ENCODE results near the gene PAGR1. TPM values are rescaled to one million over a fixed set of nuclear protein-coding genes. Genes with fewer than 3 reads are reported as not detected.

PAGR1 gene
- total and polyA plus RNA-seq, 7 donors, result 9.4 to 36.8 (median 14.2) TPM

DNA sequence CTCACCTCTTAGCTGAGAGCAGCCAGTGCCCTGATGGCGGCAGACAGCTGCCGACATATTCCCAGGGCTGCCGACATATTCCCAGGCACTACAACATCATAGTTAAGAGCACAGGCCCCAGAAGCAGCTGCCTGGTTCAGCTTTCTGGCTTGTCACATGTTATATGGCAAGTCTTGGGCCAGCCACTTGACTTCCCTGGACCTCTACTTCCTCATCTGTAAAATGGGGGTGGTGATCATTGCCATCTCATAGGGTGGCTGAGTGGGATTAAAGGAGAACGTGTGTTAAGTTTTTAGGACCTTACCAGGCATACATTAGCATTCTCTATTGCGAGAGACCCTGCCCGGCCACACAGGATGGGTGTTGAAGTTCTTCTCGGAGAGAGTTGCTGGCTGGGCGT is 28.0 kb downstream of the PAGR1 start:
- Histone ChIP-seq H3K4me3 (no peak overlapping the region), H3K27ac (no peak overlapping the region), H3K27me3 (ENCODE audit: insufficient read depth in 3 of 3, low read length in 2 of 3) (no peaks in the 10 kb centered on the region), H3K9me3 (no peaks in the 10 kb centered on the region), H3K4me1 (no peaks in the 10 kb centered on the region), H3K36me3 (ENCODE audit: insufficient read depth in 1 of 2, low read depth in 1 of 2) (peaks cover 0 to 78% of the 10 kb centered on the region in 2 donors)
- TF ChIP-seq, protein P1, sequence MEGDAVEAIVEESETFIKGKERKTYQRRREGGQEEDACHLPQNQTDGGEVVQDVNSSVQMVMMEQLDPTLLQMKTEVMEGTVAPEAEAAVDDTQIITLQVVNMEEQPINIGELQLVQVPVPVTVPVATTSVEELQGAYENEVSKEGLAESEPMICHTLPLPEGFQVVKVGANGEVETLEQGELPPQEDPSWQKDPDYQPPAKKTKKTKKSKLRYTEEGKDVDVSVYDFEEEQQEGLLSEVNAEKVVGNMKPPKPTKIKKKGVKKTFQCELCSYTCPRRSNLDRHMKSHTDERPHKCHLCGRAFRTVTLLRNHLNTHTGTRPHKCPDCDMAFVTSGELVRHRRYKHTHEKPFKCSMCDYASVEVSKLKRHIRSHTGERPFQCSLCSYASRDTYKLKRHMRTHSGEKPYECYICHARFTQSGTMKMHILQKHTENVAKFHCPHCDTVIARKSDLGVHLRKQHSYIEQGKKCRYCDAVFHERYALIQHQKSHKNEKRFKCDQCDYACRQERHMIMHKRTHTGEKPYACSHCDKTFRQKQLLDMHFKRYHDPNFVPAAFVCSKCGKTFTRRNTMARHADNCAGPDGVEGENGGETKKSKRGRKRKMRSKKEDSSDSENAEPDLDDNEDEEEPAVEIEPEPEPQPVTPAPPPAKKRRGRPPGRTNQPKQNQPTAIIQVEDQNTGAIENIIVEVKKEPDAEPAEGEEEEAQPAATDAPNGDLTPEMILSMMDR (IDR thresholded peaks at IDR 0.05), result no peak
- 86 to 89% (median 87%) methylated on average over 8 of the region's 8 CpGs for WGBS, 3 donors
- intact Hi-C loops (cut with DNase I), result no loop called here
- ATAC-seq, result no peak
- no peak for DNase-seq

DNA sequence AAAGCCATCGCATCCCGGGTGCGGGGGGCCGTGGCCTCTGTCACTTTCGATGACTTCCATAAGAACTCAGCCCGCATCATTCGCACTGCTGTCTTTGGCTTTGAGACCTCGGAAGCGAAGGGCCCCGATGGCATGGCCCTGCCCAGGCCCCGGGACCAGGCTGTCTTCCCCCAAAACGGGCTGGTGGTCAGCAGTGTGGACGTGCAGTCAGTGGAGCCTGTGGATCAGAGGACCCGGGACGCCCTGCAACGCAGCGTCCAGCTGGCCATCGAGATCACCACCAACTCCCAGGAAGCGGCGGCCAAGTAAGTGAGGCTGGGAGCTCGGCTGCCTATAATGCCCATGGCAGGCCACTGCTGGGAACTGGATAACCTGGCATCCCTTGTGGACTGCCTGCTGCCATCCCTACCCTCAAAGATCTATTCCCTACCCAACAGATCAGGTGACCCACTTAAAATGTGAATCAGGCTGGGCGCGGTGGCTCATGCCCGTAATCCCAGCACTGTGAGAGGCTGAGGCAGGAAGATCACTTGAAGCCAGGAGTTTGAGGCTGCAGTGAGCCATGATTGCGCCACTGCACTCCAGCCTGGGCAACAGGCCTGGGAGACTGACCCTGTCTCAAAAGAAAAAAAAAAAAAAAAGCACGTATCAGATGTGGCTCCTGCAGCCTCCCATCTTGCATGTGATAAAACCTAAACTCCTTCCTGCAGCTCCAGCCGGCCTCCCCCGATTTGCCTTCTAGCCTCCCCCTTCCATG is 28.8 kb downstream of the PAGR1 start:
- Histone ChIP-seq H3K4me1 (no peaks in the 10 kb centered on the region), H3K27ac (no peak overlapping the region), H3K9me3 (no peaks in the 10 kb centered on the region), H3K4me3 (no peak overlapping the region), H3K27me3 (ENCODE audit: insufficient read depth in 3 of 3, low read length in 2 of 3) (no peaks in the 10 kb centered on the region), H3K36me3 (ENCODE audit: insufficient read depth in 1 of 2, low read depth in 1 of 2) (peaks cover 0 to 72% of the 10 kb centered on the region in 2 donors)
- ATAC-seq (peak in 1 of 4 donors; percentile 26), DNase-seq (peak; percentile 56 to 65)
- intact Hi-C loops (cut with DNase I), result loop anchor here in 1 of 2 donors (5.0 kb wide), 1 partner anchor 142 kb away; no protein-coding TSS in a partner anchor
- WGBS, 3 donors, result 85 to 91% (median 86%) methylated on average over 25 to 28 of the region's 28 CpGs
- TF ChIP-seq, protein P1 (IDR thresholded peaks at IDR 0.05), result no peak

DNA sequence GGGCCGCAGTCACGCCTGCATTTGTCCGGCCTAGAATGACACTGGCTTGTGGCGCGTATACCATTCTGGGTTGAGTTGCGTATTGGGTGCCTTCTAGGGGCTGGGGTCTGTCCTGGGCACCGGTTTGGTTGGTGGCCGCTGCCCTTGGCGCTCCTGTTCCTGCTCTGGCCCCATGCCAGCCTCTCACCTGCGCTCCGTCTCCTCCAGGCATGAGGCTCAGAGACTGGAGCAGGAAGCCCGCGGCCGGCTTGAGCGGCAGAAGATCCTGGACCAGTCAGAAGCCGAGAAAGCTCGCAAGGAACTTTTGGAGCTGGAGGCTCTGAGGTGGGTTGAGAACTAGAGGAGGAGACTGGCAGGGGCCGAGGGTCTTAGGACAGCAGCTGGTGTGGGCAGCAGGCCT is 29.7 kb downstream of the PAGR1 start:
- intact Hi-C loops (cut with DNase I), result loop anchor here in 1 of 2 donors (5.0 kb wide), 1 partner anchor 143 kb away; no protein-coding TSS in a partner anchor
- peaks cover 0 to 64% of the 10 kb centered on the region in 2 donors for H3K36me3 ChIP-seq (ENCODE audit: insufficient read depth in 1 of 2, low read depth in 1 of 2)
- no peaks in the 10 kb centered on the region for H3K9me3 ChIP-seq
- H3K4me3 ChIP-seq, result no peak overlapping the region
- no peaks in the 10 kb centered on the region for H3K4me1 ChIP-seq
- ATAC-seq (no peak), DNase-seq (no peak)
- no peaks in the 10 kb centered on the region for H3K27me3 ChIP-seq (ENCODE audit: insufficient read depth in 3 of 3, low read length in 2 of 3)
- TF ChIP-seq, protein P1 (IDR thresholded peaks at IDR 0.05), result no peak
- 93 to 94% (median 93%) methylated on average over 18 of the region's 18 CpGs for WGBS, 3 donors
- no peak overlapping the region for H3K27ac ChIP-seq

DNA sequence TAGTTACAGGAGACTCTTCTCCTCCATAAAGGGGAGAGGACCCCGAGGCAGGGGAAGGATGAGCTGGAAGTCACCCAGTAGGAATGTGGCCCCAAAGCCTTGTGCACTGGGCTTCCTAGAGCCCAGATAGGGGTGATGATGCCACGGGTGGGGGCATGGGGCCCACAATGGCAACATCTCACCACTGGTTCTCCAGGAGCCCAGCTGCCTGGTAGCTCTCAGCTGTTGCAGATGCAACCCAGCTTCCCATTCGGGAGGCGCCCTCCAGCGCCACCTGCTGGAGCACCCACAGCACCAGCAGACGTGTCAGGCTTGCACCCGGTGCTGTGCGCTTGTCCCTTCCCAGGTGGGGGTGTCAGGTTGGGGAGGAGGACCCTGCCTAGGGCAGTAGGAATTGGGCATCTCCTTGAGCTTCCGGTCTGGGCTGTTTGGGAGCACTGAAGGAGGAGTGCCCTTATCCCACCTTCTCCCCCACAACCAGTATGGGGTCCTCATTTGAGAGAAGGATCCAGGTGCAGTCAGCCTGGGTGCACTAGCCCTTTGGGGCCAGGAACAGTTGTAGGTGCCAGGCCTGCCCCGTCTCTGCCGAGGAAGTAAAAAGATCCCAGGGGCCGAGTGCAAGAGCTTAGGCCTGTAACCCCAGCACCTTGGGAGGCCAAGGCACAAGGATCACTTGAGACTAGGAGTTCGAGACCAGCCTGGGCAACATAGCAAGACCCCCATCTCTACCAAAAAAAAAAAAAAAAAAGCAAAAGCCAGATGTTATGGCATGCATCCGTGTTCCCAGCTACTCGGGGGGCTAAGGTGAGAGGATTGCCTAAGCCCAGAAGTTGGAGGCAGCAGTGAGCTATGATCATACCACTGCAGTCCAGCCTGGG is 32.7 kb downstream of the PAGR1 start:
- no peaks in the 10 kb centered on the region for H3K4me1 ChIP-seq
- peak; percentile 80 to 91 for DNase-seq
- intact Hi-C loops (cut with DNase I), result loop anchor here in 1 of 2 donors (1.0 to 5.0 kb wide), 2 partner anchors 41 to 146 kb away; no protein-coding TSS in a partner anchor
- no peak overlapping the region for H3K27ac ChIP-seq
- H3K27me3 ChIP-seq (ENCODE audit: insufficient read depth in 3 of 3, low read length in 2 of 3), result no peaks in the 10 kb centered on the region
- TF ChIP-seq, protein P1 (IDR thresholded peaks at IDR 0.05), result peak; percentile 86
- H3K4me3 ChIP-seq, result no peak overlapping the region
- WGBS, 3 donors, result 31 to 40% (median 38%) methylated on average over 14 to 15 of the region's 15 CpGs
- H3K36me3 ChIP-seq (ENCODE audit: insufficient read depth in 1 of 2, low read depth in 1 of 2), result peaks cover 0 to 43% of the 10 kb centered on the region in 2 donors
- no peaks in the 10 kb centered on the region for H3K9me3 ChIP-seq
- ATAC-seq, result peak; percentile 79 to 90 (median 84)

Measured in psoas muscle (tissue), 8 donors.